ENCODE results near the gene LMAN1L. TPM values are rescaled to one million over a fixed set of nuclear protein-coding genes. Genes with fewer than 3 reads are reported as not detected.
"Not testable (repeated sequence)": the region's sequence is repeated elsewhere in the genome, so short reads cannot be mapped to it uniquely, and the experiment has no call there.

The LMAN1L gene
- total RNA-seq, 1 donor from 2014 or later, result not detected

GRCh38 chr15:74784426-74785193, 28.0 kb upstream of the LMAN1L start:
- TF ChIP-seq, protein P1, sequence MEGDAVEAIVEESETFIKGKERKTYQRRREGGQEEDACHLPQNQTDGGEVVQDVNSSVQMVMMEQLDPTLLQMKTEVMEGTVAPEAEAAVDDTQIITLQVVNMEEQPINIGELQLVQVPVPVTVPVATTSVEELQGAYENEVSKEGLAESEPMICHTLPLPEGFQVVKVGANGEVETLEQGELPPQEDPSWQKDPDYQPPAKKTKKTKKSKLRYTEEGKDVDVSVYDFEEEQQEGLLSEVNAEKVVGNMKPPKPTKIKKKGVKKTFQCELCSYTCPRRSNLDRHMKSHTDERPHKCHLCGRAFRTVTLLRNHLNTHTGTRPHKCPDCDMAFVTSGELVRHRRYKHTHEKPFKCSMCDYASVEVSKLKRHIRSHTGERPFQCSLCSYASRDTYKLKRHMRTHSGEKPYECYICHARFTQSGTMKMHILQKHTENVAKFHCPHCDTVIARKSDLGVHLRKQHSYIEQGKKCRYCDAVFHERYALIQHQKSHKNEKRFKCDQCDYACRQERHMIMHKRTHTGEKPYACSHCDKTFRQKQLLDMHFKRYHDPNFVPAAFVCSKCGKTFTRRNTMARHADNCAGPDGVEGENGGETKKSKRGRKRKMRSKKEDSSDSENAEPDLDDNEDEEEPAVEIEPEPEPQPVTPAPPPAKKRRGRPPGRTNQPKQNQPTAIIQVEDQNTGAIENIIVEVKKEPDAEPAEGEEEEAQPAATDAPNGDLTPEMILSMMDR (IDR thresholded peaks at IDR 0.05; ENCODE audit: insufficient read depth, low read length, poor library complexity, severe bottlenecking), result no peak
- no peaks in the 10 kb centered on the region for H3K36me3 ChIP-seq (ENCODE audit: control insufficient read depth, insufficient read depth, low read length)
- no peak for DNase-seq (ENCODE audit: low read depth)
- no peaks in the 10 kb centered on the region for H3K27me3 ChIP-seq (ENCODE audit: control insufficient read depth, insufficient read depth, low read length)
- H3K4me3 ChIP-seq (ENCODE audit: low read depth, low read length), result no peak overlapping the region

DNA sequence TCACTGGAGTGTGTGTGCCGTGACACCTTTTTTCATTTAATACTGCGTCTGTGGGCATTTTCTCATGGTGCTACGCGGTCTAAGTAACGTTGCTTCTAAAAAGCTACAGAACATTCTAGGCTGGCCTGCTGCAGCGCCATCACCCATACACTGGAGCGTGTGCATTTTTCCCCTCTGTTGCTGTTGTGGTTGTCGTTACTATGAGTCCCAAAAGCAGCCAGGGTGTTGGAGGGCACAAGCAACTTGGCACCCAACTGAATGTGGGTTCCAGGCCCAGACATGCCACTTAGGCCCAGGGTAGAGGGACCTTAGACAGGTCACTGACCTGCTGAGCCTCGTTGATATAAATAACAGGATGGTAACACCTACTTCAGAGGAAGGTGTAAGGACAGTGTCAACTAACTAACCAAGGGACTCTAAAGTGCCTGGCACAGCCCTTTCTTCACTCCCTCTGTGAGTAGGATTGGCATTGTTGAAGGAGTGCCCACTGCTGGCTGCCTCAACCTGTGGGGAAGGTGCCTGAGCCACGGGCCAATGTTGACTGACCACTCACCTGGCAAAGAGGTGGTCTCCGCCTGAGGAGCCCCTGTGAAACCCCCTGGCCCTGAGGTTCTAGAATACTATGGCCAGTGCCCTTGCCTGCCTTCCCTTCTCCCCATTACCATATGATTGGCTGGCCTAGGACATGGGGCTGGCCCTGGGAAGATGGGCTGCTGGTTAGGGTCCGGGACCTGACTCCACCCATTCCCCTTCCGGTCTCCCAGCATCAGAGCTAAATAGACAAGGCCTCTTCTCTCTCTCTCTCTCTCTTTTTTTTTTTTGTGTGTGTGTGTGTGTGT, 27.2 kb upstream of the LMAN1L start:
- H3K27me3 ChIP-seq (ENCODE audit: control insufficient read depth, insufficient read depth, low read length), result no peaks in the 10 kb centered on the region
- H3K36me3 ChIP-seq (ENCODE audit: control insufficient read depth, insufficient read depth, low read length), result no peaks in the 10 kb centered on the region
- DNase-seq (ENCODE audit: low read depth), result no peak
- no peak overlapping the region for H3K4me3 ChIP-seq (ENCODE audit: low read depth, low read length)
- TF ChIP-seq, protein P1 (IDR thresholded peaks at IDR 0.05; ENCODE audit: insufficient read depth, low read length, poor library complexity, severe bottlenecking), result no peak

- H3K4me3 ChIP-seq (ENCODE audit: low read depth, low read length); H3K36me3 ChIP-seq (ENCODE audit: control insufficient read depth, insufficient read depth, low read length); DNase-seq (ENCODE audit: low read depth); H3K27me3 ChIP-seq (ENCODE audit: control insufficient read depth, insufficient read depth, low read length): not testable (repeated sequence)
Observed at GRCh38 chr15:74786081-74786480, 26.6 kb upstream of the LMAN1L start.

DNA sequence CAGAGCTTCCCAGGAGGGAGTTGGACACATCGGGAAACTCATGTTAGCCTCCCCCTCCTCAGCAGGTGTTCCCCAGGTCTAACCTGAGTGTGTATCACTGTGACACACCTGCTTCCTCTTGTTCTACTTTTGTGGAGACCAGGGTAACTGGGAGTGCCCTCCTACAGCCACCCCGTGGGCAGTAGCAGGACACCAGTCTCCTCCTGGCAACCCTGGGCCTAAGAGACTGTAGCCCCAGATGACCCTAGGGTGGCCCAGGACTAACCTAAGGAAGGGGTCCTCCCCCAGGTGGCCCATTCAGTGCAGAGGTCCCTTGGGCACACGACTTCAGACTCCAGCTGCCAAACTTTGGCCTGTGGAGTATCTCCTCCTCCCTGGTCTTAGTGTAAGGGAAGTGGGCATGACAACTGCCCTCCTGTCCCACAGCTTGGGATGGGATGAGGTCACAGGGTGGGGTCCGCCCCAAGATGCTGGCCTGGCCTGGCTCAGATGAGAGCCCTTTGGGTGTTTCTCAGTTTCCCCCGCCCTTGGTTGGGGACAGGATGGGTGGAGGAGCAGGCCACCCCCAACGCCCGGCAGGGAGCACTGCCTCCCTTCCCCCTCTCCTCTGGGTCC, 26.0 kb upstream of the LMAN1L start:
- H3K27me3 ChIP-seq (ENCODE audit: control insufficient read depth, insufficient read depth, low read length), result no peaks in the 10 kb centered on the region
- no peak for DNase-seq (ENCODE audit: low read depth)
- no peaks in the 10 kb centered on the region for H3K36me3 ChIP-seq (ENCODE audit: control insufficient read depth, insufficient read depth, low read length)
- TF ChIP-seq, protein P1 (IDR thresholded peaks at IDR 0.05; ENCODE audit: insufficient read depth, low read length, poor library complexity, severe bottlenecking), result no peak
- H3K4me3 ChIP-seq (ENCODE audit: low read depth, low read length), result no peak overlapping the region

- Histone ChIP-seq H3K36me3 (ENCODE audit: control insufficient read depth, insufficient read depth, low read length) (no peaks in the 10 kb centered on the region), H3K4me3 (ENCODE audit: low read depth, low read length) (no peak overlapping the region), H3K27me3 (ENCODE audit: control insufficient read depth, insufficient read depth, low read length) (no peaks in the 10 kb centered on the region)
- TF ChIP-seq, protein P1 (IDR thresholded peaks at IDR 0.05; ENCODE audit: insufficient read depth, low read length, poor library complexity, severe bottlenecking), result peak; percentile 74
- DNase-seq (ENCODE audit: low read depth), result no peak
Observed at GRCh38 chr15:74787251-74788041, 25.2 kb upstream of the LMAN1L start.
